ENCODE measurements around the gene RPSA.

The RPSA gene

GRCh38 chr3:39386318-39386717 is 20.2 kb upstream of the RPSA start:
- Histone ChIP-seq H2AFZ (ENCODE audit: low read length) (no peak overlapping the region), H3F3A (ENCODE audit: low read depth) (no peaks in the 10 kb centered on the region), H3K9me2 (replicated peaks; ENCODE audit: low read depth, low read length) (no peaks in the 10 kb centered on the region), H3K4me3 (ENCODE audit: low read length, poor library complexity, severe bottlenecking) (peak overlapping the region; percentile 94), H3K9me3 (ENCODE audit: insufficient read depth, low read depth, low read length) (no peaks in the 10 kb centered on the region), H3K27me3 (ENCODE audit: insufficient read depth, low read length, poor library complexity, severe bottlenecking) (no peaks in the 10 kb centered on the region), H4K20me1 (ENCODE audit: insufficient read depth, low read length, poor library complexity, severe bottlenecking) (peaks cover 60% of the 10 kb centered on the region), H3K9ac (ENCODE audit: low read depth, low read length, poor library complexity, severe bottlenecking) (no peak overlapping the region), H3K36me3 (ENCODE audit: insufficient read depth, low read length) (peaks cover 21% of the 10 kb centered on the region; the same call in 1 of the 2 replicates), H3K79me2 (ENCODE audit: insufficient read depth, low read length) (peaks cover 83% of the 10 kb centered on the region), H3K4me2 (ENCODE audit: low read depth, low read length, poor library complexity, severe bottlenecking) (peak overlapping the region; percentile 85), H3K4me1 (ENCODE audit: insufficient read depth, low read length, poor library complexity, severe bottlenecking) (peaks cover 59% of the 10 kb centered on the region)
- TF ChIP-seq CTCF (conservative IDR thresholded peaks at IDR 0.05; ENCODE audit: low read length) = no peak
- no peak for TF ChIP-seq EZH2phosphoT487 (IDR thresholded peaks at IDR 0.05; ENCODE audit: borderline replicate concordance)

- peak overlapping the region; percentile 85 for H3K4me2 ChIP-seq (ENCODE audit: low read depth, low read length, poor library complexity, severe bottlenecking)
- H3K79me2 ChIP-seq (ENCODE audit: insufficient read depth, low read length) = peaks cover 82% of the 10 kb centered on the region
- peak overlapping the region; percentile 42 for H3K9ac ChIP-seq (ENCODE audit: low read depth, low read length, poor library complexity, severe bottlenecking)
- peaks cover 56% of the 10 kb centered on the region for H3K4me1 ChIP-seq (ENCODE audit: insufficient read depth, low read length, poor library complexity, severe bottlenecking)
- H2AFZ ChIP-seq (ENCODE audit: low read length) = no peak overlapping the region
- no peaks in the 10 kb centered on the region for H3F3A ChIP-seq (ENCODE audit: low read depth)
- peaks cover 60% of the 10 kb centered on the region for H4K20me1 ChIP-seq (ENCODE audit: insufficient read depth, low read length, poor library complexity, severe bottlenecking)
- H3K4me3 ChIP-seq (ENCODE audit: low read length, poor library complexity, severe bottlenecking) = peak overlapping the region; percentile 94
- H3K9me3 ChIP-seq (ENCODE audit: insufficient read depth, low read depth, low read length) = no peaks in the 10 kb centered on the region
- no peaks in the 10 kb centered on the region for H3K27me3 ChIP-seq (ENCODE audit: insufficient read depth, low read length, poor library complexity, severe bottlenecking)
- H3K36me3 ChIP-seq (ENCODE audit: insufficient read depth, low read length) = peaks cover 32% of the 10 kb centered on the region; the same call in 1 of the 2 replicates
- H3K9me2 ChIP-seq (replicated peaks; ENCODE audit: low read depth, low read length) = no peaks in the 10 kb centered on the region
- TF ChIP-seq EZH2phosphoT487 (IDR thresholded peaks at IDR 0.05; ENCODE audit: borderline replicate concordance) (no peak), CTCF (conservative IDR thresholded peaks at IDR 0.05; ENCODE audit: low read length) (no peak)
Measured at GRCh38 chr3:39387411-39387975, 19.0 kb upstream of the RPSA start.

GRCh38 chr3:39388153-39388552 is 18.4 kb upstream of the RPSA start:
- H3K4me1 ChIP-seq (ENCODE audit: insufficient read depth, low read length, poor library complexity, severe bottlenecking) = peaks cover 51% of the 10 kb centered on the region
- peaks cover 37% of the 10 kb centered on the region; the same call in 1 of the 2 replicates for H3K36me3 ChIP-seq (ENCODE audit: insufficient read depth, low read length)
- peaks cover 63% of the 10 kb centered on the region for H4K20me1 ChIP-seq (ENCODE audit: insufficient read depth, low read length, poor library complexity, severe bottlenecking)
- H2AFZ ChIP-seq (ENCODE audit: low read length) = no peak overlapping the region
- no peak for TF ChIP-seq EZH2phosphoT487 (IDR thresholded peaks at IDR 0.05; ENCODE audit: borderline replicate concordance)
- TF ChIP-seq CTCF (conservative IDR thresholded peaks at IDR 0.05; ENCODE audit: low read length) = no peak
- H3F3A ChIP-seq (ENCODE audit: low read depth) = no peaks in the 10 kb centered on the region
- H3K27me3 ChIP-seq (ENCODE audit: insufficient read depth, low read length, poor library complexity, severe bottlenecking) = no peaks in the 10 kb centered on the region
- H3K4me2 ChIP-seq (ENCODE audit: low read depth, low read length, poor library complexity, severe bottlenecking) = peak overlapping the region; percentile 85
- peak overlapping the region; percentile 42 for H3K9ac ChIP-seq (ENCODE audit: low read depth, low read length, poor library complexity, severe bottlenecking)
- peak overlapping the region; percentile 94 for H3K4me3 ChIP-seq (ENCODE audit: low read length, poor library complexity, severe bottlenecking)
- H3K9me2 ChIP-seq (replicated peaks; ENCODE audit: low read depth, low read length) = no peaks in the 10 kb centered on the region
- H3K79me2 ChIP-seq (ENCODE audit: insufficient read depth, low read length) = peaks cover 78% of the 10 kb centered on the region
- H3K9me3 ChIP-seq (ENCODE audit: insufficient read depth, low read depth, low read length) = no peaks in the 10 kb centered on the region
